NCI-H345 treated with DMSO at 0.1 percent for 48 hours (cell line): ENCODE data around the gene ARPC2.

Experiments used
- DNase-seq: peaks from one replicate; lab custom pipeline; 2025; ENCODE audit not compliant: unreplicated experiment; lab: John Stamatoyannopoulos, UW

The ARPC2 gene

DNA sequence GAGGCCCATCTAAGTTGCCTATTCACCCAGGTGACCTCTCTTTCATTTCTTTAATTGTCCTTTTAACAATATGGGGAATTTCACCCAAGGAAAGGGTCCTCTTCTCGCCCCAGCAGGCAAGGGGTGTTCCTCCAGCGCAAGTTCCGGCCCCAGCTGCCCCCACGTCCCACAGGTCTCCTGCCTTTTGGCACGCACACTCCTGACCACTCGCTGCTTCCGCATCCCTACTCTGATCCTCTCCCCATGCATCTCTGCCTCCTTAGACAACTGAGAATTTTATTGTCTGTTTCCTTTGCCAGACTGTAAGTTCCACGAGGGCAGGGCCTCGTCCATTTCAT, 684 bp upstream of the ARPC2 start:
- DNase-seq: no peak

DNA sequence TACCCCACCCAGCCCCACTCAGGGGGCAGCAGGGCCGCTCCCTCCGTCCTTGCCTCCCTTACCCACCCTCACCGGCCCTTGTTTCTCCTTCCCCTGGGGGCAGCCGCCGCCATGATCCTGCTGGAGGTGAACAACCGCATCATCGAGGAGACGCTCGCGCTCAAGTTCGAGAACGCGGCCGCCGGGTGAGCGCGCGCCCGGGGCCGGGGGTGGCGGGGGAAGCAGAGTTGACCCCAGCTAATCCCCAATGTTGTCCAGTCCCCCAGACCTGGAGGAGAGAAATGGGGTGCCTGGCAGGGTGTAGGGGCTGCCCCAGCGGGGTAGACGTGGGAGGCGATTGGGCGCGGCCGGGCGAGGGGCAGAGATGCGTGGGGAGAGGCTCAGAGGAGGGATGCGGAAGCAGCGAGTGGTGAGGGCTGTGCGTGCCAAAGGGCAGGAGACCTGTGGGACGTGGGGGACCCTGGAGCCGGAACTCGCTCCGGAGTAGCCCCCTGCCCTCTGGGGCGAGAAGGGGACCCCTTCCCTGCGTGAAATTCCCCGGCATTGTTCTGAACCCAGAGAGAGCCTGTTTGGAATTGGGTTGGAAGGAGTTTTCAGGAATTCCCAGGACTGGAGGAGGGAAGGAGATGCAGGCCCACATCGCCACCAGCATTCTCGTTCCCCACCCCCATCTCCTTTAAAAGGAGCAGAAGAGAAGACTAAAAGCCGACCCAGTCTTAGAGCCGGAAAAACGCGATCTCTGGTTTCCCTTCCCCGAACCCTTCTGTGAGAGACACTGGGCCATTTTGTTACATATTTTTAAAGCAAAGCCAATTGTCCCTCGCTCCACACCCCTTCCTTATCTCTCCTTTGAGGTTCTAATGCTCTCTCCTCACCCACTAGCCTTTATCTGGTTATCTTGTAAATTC, 625 bp downstream of the ARPC2 start:
- DNase-seq: no peak

DNA sequence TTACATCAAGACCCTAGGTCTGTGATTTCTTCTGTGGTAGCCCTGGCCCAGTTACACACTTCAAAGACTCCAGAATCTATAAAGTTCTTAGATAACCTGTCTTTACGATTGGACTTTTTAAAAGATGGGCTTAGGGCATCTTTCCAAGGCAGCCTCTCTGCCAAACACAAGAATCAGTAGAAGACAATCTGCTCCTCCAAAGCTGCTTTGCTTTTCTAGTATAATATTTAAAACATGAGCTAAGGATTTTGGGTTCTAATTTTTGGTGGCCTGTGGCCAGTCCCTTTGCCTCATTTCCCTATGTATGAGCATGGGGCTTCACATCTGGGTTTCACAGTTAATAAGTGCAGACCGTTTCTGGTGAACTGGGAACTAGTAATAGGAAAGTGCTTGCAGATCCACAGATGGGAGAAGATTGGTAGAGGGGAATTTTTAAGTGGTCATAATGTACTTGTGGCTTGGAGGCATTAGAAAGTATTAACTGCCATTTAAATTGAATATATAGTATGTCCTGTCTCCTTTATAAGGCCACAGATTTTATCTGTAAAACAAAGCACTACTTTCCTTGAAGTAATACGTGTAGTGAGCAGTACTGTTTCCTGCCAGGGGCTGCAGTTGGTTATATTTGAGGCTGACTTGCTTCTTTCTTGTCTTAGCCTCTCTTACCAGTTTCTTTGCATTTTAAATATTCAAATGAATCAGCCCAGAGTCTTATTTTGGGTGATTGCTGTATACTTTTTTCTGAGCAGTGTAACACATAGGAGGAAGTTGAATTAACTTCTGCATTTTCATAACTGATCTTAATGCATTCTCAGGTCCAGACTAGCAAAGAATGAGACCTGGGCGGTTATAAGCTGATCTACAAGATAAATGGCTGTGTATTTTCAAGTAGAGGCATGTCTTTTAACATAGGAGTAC, 1.5 kb downstream of the ARPC2 start:
- no peak for DNase-seq

DNA sequence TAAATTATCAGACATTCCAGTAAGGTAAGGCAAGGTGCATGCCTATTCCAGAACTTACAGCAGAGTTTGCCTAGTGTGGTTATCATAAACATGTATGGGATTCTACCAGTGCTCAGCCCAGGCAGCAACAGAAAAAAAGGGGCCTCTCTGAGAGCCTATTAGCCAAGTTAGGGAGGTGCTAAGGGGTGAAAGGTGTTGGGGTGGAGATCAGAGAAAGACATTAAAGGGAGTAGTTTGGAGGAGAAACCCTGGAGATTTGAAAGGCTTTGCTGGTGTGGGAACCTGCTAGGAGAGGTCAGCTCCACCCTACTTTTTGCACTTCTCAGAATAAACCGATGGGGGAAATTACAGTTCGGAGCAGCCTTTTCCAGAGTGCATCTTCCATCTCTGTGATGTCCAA, 2.9 kb downstream of the ARPC2 start:
- DNase-seq: no peak

DNA sequence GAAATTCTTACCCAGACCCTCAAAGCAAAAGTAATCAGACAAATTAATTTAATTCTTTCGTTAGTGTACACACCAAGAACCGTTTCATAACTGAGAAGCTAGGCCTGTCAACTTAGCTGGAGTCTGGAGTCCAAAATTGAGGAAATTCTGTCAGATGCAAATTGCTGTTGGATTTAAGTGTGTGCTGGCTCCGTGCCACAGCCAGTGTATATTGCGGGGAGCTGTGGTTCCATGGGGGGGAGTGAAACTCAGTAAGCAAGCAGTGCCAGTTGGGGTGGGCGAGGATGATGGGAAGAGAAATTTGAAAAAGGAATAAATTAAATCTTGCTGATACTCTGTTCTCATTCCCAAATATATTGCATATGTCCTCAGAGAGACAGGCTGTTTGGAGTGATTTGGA, 4.0 kb downstream of the ARPC2 start:
- DNase-seq: no peak

DNA sequence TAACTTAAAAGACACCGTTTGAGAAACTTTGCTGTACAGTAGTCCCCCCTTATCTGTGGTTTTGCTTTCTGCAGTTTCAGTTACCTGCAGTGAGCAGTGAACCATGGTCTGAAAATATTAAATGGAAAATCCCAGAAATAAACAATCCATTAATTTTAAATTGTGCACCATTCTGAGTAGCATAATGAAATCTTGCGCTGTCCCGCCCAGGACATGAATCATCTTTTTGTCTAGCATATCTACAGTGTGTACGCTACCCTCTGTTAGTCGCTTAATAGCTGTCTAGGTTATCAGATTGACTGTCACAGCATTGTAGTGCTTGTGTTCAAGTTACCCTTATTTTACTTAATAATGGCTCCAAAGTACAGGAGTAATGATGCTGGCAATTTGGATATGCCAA, 6.1 kb downstream of the ARPC2 start:
- DNase-seq: no peak

DNA sequence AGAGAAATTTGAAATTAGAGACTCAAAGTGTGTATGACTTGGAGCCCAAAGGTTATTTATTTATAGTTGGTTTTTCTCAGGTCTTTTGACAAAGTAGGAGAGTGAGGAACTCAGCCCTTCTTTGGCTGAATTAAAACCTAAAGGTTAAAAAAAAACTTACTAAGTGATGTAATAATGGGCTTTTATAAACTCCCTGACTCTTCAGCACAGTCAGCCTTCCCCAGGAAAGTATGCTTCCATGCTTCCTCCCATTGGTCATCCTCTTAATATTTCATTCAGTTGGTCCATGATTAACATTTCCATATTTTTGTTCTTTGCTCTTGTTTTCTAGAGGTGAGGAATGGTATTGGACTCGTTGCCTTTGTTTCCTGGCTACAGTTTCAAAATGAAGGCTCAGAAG, 7.2 kb downstream of the ARPC2 start:
- no peak for DNase-seq

DNA sequence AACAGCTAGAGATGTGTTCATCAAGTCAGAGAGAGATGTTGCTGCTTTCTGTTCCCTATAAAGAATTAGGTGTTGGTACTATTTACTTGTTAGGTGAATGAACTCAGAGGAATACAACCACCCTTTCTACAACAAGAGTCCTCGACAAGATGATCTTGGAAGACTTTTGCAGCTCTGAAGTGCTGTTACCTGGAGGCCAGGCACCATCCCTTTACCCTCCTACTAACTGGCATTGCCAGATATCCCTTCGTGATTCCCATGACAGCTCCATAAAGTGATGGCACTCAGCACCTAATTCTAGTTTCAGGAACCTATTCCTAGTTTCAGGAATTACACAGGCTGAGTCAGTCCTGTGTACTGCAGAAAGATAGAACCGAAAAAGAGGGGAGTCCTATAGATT, 9.9 kb downstream of the ARPC2 start:
- no peak for DNase-seq

DNA sequence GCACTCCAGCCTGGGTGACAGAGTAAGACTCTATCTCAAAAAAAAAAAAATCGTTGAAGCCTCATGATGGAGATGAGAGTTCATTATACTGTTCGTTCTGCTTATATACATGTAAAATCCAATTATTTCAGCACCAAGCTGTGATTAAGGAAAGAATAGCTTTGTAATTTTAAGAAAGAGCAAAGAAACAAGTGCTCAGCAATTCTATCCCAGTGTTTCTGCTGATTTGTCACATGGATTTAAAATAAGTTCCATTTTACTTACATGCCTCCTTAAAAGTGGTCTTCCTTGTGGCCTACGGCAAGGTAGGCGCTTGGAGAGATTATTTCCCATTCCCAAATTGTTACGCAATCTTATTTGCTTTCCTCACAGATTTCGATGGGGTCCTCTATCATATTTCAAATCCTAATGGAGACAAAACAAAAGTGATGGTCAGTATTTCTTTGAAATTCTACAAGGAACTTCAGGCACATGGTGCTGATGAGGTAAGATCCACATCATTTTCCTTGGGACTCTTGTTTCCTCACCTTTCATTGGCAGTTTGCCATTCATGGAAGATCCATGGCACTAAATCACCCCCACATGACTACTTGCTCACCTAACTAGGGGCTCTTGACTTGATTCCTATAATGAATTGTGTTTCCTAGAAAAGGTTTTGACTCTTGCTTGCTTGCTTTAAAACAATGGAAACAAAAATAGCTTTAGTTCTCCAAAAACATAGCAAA, 11.5 kb downstream of the ARPC2 start:
- no peak for DNase-seq

DNA sequence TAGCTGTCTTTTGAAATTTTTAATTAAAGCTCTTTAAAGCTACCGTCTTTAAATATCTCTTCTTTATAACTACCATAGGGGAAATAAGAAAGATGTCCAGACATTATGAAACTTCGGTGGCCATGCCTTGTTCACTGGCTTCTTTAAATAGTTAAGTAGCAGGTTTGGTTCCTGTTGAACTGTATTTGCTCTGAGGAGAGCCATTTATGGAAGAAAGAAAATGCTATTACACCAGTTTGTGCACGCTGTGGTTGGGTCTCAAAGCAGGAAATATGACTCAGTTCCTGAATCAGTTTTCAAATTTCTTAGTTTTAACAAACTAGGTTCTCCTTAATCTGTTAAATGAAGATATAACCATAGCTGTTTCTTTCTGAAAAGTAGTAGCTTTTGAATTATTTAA, 12.2 kb downstream of the ARPC2 start:
- no peak for DNase-seq

DNA sequence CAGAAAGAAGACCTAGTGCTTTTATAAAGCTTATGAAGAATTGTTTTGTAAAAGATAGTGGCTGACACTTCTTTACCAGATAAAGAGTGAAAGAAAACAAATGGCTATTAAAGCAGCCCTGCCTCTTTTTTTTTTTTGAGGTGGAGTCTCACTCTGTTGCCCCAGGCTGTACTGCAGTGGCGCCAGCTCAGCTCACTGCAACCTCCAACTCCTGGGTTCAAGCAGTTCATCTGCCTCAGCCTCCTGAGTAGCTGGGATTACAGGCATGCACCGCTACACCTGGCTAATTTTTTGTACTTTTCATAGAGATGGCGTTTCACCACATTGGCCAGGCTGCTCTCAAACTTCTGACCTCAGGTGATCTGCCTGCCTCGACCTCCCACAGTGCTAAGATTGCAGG, 12.9 kb downstream of the ARPC2 start:
- no peak for DNase-seq

DNA sequence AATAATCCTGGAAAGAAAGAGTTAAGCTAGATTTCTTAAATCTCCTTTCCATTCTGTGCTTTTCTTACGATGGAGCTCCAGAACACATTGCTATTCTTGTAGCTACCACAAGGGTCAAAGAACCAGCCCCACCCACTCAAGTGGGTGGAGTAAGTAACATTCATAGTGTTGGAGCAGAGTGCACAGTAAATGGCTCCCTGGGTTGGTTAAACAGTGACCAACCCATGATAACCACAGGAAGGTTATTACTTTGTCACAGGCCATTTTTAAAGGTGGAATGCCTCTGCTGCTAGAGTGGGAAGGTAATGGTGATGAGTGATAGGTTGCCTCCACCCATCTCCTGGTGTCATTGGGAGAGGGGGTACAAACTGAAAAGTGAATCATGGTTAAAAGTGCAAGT, 13.9 kb downstream of the ARPC2 start:
- DNase-seq: no peak

DNA sequence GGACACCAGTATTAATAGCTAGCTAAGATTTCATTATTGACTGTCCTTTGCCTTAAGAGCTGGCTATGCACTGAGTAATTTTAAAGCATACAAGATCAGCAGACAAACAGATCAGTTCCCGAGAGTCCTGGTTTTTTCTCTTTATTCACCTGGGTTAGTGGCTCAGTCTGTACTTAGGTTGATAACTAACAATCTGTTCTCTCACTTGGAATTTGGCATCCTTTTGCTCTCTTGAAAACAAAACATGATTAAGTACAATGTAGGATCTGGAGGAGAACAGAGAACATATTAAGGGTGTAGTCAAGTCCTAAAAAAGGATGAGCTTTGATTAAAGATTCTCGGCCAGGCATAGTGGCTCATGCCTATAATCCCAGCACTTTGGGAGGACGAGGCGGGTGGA, 16.6 kb downstream of the ARPC2 start:
- DNase-seq: no peak

DNA sequence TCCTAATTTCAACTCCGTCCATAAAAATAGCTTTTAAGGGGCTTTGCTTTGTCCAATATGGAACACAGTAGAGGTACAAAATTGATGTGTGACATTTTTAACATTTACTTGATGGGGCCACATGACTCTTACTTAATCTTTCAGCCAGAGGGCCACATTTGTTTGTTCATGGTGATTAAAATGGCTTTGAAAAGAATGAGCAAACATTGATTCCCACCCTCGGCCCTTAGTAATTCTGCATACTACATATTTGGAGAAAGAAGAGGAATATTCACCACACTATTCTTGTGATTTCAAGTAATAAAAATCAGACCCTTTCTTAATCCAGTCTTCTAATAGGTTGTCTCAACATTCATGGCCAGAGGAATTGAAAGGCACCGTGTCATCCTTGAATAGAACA, 17.5 kb downstream of the ARPC2 start:
- DNase-seq: no peak

DNA sequence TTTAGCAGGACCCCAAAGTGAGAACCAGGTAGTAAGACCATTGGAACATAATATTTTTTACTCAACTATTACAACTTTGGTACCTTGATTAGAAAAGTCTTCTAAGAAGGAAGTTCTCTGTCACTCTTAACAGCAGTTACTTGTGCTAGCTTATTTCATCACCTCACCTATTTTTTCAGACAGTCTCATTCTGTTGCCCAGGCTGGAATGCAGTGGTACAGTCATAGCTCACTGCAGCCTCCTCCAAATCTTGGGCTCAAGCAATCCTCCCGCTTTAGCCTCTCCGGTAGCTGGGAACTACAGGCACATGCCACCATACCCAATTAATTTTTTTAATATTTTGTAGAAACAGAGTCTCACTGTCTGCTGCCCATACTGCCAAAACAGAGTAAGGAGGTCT, 18.0 kb downstream of the ARPC2 start:
- DNase-seq: no peak

DNA sequence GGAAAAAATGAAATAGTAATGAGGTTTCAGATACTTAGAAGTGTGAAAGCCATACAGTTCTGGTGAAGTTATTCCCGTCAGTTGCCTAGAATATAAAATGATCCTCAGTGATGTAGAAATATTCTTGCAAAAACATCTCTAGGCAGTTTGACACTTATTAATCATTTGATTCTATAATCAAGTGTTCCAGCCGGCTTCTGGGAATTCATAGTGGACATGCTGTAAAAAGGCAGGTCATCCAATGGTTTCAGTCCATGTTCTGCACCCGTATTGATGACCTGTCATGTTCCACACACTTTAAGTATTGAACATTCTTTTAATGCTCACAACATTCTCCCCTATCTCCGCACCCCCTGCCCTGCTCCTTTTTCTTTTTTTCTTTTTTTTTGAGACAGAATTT, 19.8 kb downstream of the ARPC2 start:
- no peak for DNase-seq

DNA sequence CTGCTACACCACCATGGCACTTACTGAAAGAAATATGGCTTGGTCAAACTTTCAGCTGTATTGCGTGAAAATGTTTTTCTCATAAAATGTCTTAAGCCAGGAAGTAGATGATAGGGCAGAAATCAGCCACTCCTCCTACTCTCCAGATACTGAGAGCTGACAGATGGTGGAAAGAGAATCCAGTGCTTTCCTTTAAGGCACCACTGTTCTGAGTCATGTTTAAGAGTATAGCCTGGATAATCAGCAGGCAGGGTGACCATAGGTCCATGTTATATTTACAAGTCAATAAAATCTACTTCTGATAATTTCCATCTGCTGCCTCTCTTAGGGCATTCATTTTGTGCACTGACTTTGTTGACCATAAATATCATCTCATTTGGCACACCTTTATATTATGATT, 21.9 kb downstream of the ARPC2 start:
- DNase-seq: no peak

DNA sequence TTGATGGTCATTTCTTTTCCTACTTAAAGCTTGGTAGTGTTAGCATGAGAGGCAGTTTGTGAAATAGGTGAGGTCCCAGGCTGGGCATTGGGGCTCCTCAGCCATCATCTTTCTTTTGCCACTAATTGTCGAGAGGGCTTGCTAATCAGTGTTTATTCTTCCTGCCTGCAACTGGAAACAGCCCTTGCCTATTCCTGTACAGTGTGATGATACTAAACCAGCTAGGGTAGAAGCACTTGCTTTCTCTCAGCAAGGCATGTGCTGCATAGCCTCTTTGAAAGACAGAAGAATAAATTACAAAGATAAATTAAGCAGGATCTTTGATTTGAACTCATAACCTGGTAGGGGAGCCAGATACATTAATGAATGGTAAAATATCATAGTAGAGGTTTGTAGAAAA, 27.2 kb downstream of the ARPC2 start:
- DNase-seq: no peak

DNA sequence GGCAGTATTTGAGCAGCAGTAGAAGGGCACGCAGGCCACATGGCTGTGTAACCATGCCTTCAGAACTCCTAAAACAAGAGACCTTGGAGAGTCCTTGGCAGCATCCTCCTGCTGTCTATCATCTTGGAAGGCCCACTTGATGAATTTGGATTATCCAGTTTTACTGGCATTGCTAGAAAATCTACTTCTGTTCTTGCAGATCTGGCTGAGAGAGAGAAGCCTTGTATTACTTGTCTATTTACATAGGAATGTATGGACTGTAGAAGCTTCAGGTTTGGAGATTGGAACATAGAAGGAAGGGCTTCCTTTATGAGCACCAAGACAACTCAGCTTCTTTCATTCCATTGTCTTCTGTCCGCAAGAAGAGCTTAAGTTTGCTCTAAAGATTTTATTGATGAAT, 27.7 kb downstream of the ARPC2 start:
- DNase-seq: no peak

DNA sequence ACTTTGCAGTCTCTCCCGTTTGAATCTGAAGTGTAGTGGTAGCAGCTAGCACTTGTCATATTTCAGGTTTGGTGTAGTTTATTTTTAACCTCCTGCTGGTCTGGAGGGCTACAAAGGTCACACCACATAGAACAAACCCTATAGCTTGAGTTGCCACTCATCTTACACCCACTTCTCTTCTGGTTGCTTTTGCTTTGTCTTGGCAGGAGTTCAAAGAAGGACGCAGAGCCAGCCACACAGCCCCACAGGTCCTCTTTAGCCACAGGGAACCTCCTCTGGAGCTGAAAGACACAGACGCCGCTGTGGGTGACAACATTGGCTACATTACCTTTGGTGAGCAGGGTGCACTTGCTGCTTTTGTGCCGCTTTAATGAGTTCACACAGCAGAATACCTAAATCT, 28.2 kb downstream of the ARPC2 start:
- no peak for DNase-seq

DNA sequence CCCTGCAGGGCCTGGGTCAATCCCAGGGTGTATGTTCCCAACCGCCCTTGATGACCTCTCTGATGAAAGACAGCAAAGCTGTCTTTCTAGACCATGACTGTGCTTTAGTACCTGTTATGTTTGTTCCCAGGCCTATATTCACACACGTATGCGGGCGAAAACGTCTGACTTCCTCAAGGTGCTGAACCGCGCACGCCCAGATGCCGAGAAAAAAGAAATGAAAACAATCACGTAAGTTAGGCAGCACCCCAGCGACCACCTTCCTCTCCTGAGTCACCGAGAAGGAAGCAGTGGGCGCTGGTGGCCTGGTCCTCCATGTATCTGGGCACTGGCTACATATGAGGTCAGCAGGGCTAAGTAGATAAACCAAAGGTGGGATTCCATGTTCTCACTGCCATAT, 32.7 kb downstream of the ARPC2 start:
- no peak for DNase-seq
